ENCODE data around the gene DNASE2B. TPM values are rescaled to one million over a fixed set of nuclear protein-coding genes. Genes with fewer than 3 reads are reported as not detected.

The DNASE2B gene
- total and polyA plus RNA-seq, 9 donors, result 0.57 to 1.6 (median 1.2) TPM; not detected in 6

DNA sequence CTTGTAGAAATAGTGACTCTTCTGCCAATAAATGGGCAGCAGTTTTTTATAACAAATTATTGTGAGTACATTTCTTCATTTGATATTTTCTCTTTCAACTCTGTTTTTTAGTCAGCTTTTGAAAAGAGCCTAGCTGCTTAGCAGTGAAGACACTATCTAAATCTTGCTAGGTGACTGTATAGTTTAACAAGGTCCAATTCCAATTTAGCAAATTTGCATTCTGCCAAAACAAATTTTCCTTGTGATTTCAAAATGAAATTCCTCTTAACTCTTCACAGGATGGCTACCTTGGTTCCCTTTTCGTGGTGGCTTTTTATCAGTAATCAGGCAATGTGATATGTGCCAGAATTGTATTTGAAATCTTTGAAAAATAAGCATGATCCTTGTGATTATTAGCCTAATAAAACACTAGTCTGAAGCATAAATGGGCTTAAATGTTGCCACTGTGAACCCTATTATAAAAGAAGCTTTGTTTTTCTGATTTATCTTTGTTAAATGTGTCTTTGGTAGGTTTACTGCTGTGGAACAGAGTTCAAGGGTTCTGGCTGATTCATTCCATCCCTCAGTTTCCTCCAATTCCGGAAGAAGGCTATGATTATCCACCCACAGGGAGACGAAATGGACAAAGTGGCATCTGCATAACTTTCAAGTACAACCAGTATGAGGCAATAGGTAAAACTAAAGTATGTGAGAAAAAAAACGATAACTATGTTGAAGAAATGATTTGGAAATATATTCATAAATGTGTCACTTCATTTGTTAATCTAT, 12.2 kb downstream of the DNASE2B start:
- Histone ChIP-seq H3K4me1 (ENCODE audit: insufficient read depth) (no peaks in the 10 kb centered on the region), H3K27me3 (no peaks in the 10 kb centered on the region), H3K36me3 (no peaks in the 10 kb centered on the region), H3K9me3 (no peaks in the 10 kb centered on the region), H3K27ac (no peak overlapping the region), H3K4me3 (no peak overlapping the region)
- no peak for DNase-seq
- WGBS, 3 donors, result 51 to 81% (median 78%) methylated on average over 4 of the region's 4 CpGs
- TF ChIP-seq EP300 (IDR thresholded peaks at IDR 0.05) (no peak), POLR2A (IDR thresholded peaks at IDR 0.05) (no peak)
- TF ChIP-seq, protein P1, sequence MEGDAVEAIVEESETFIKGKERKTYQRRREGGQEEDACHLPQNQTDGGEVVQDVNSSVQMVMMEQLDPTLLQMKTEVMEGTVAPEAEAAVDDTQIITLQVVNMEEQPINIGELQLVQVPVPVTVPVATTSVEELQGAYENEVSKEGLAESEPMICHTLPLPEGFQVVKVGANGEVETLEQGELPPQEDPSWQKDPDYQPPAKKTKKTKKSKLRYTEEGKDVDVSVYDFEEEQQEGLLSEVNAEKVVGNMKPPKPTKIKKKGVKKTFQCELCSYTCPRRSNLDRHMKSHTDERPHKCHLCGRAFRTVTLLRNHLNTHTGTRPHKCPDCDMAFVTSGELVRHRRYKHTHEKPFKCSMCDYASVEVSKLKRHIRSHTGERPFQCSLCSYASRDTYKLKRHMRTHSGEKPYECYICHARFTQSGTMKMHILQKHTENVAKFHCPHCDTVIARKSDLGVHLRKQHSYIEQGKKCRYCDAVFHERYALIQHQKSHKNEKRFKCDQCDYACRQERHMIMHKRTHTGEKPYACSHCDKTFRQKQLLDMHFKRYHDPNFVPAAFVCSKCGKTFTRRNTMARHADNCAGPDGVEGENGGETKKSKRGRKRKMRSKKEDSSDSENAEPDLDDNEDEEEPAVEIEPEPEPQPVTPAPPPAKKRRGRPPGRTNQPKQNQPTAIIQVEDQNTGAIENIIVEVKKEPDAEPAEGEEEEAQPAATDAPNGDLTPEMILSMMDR (IDR thresholded peaks at IDR 0.05), result no peak
- intact Hi-C loops (cut with DNase I), result no loop called here

DNA sequence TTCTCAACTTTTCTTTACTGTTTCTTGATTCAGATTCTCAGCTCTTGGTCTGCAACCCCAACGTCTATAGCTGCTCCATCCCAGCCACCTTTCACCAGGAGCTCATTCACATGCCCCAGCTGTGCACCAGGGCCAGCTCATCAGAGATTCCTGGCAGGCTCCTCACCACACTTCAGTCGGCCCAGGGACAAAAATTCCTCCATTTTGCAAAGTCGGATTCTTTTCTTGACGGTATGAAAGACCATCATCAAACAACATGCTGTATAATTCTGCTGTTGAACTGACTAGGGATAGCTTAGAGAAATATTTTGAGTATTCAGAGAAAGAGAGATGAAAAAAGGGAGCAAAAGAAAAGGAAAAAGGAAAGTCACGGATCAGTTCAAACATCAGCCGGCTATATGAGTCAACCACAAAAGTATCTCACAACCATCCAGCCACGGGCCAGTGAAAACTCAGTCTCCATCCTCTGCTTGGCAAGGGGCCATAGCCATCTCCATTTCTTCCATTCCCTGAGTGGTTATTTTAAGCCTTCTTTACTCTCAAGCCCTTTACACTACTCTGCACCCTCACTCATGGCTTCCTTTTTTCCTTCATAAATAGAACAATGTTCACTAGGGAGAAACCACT, 14.1 kb downstream of the DNASE2B start:
- no peaks in the 10 kb centered on the region for H3K27me3 ChIP-seq
- intact Hi-C loops (cut with DNase I), result no loop called here
- DNase-seq, result no peak
- no peaks in the 10 kb centered on the region for H3K36me3 ChIP-seq
- 69 to 83% (median 80%) methylated on average over 7 of the region's 7 CpGs for WGBS, 3 donors
- H3K4me3 ChIP-seq, result no peak overlapping the region
- no peaks in the 10 kb centered on the region for H3K4me1 ChIP-seq (ENCODE audit: insufficient read depth)
- H3K27ac ChIP-seq, result no peak overlapping the region
- no peak for TF ChIP-seq POLR2A (IDR thresholded peaks at IDR 0.05)
- no peak for TF ChIP-seq EP300 (IDR thresholded peaks at IDR 0.05)
- TF ChIP-seq, protein P1 (IDR thresholded peaks at IDR 0.05), result no peak
- no peaks in the 10 kb centered on the region for H3K9me3 ChIP-seq

- no peak for DNase-seq
- Histone ChIP-seq H3K4me3 (no peak overlapping the region), H3K27ac (no peak overlapping the region), H3K9me3 (no peaks in the 10 kb centered on the region), H3K36me3 (no peaks in the 10 kb centered on the region), H3K27me3 (no peaks in the 10 kb centered on the region), H3K4me1 (ENCODE audit: insufficient read depth) (no peaks in the 10 kb centered on the region)
- intact Hi-C loops (cut with DNase I), result no loop called here
- 58 to 66% (median 62%) methylated on average over 2 of the region's 2 CpGs for WGBS, 3 donors
- TF ChIP-seq EP300 (IDR thresholded peaks at IDR 0.05) (no peak), POLR2A (IDR thresholded peaks at IDR 0.05) (no peak)
- TF ChIP-seq, protein P1 (IDR thresholded peaks at IDR 0.05), result no peak
Measured at GRCh38 chr1:84415396-84415795, 17.1 kb downstream of the DNASE2B start.

DNA sequence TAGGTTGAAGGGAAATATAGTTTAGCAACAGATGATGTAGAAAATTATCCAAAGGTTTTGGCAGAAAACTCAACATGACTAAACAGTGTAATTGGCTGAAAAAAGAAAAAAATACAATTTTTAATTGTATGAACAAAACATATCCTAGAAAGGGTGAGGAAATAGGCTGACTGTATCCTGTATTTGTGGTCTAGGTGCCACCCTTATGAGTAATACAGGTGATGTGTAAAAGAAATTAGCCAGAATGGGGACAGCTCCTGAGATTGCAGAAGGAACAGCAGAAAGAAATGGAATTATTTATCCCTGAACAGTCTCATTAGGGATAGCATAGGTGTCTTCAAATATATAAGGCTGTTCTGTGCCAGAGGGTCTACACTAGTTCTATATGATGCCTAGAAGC, 24.6 kb downstream of the DNASE2B start:
- TF ChIP-seq, protein P1 (IDR thresholded peaks at IDR 0.05), result no peak
- TF ChIP-seq EP300 (IDR thresholded peaks at IDR 0.05) (no peak), POLR2A (IDR thresholded peaks at IDR 0.05) (no peak)
- Histone ChIP-seq H3K4me1 (ENCODE audit: insufficient read depth) (no peaks in the 10 kb centered on the region), H3K4me3 (no peak overlapping the region), H3K9me3 (no peaks in the 10 kb centered on the region), H3K36me3 (no peaks in the 10 kb centered on the region), H3K27ac (no peak overlapping the region), H3K27me3 (no peaks in the 10 kb centered on the region)
- no peak for DNase-seq
- intact Hi-C loops (cut with DNase I), result loop anchor here in 1 of 4 donors (10.0 kb wide), 1 partner anchor 268 kb away; no protein-coding TSS in a partner anchor

All from ovary (tissue), 9 donors.